Mesenchymal stem cell (in vitro differentiated cells and primary cell): ENCODE measurements around the gene CEP128.

Experiments
- DNase-seq: peaks from one replicate; pipeline ENCODE4 v3.0.0-alpha.2; 2013
- H2AFZ ChIP-seq: one replicate; pipeline ENCODE4 v1.6.1; 2013; ENCODE audit warnings: low read depth, mild to moderate bottlenecking, control low read depth, inconsistent platforms, low read length, moderate library complexity
- H2AK5ac ChIP-seq: 2 replicates; pipeline ENCODE4 v1.6.1; 2013; ENCODE audit warnings: low read length, moderate library complexity, mild to moderate bottlenecking, inconsistent platforms; ENCODE audit not compliant: severe bottlenecking
- H2BK120ac ChIP-seq: one replicate; pipeline ENCODE4 v1.6.1; 2013; ENCODE audit warnings: low read depth, mild to moderate bottlenecking, inconsistent platforms, low read length, moderate library complexity
- H2BK12ac ChIP-seq, 2 experiments: one replicate each; pipeline ENCODE4 v1.6.1; 2013; ENCODE audit warnings: inconsistent platforms in 2 of 2, low read length in 2 of 2, mild to moderate bottlenecking in 2 of 2, moderate library complexity in 2 of 2, control low read depth in 1 of 2
- H2BK15ac ChIP-seq: one replicate; pipeline ENCODE4 v1.6.1; 2013; ENCODE audit warnings: mild to moderate bottlenecking, low read depth, inconsistent platforms; ENCODE audit not compliant: poor library complexity, severe bottlenecking
- H2BK5ac ChIP-seq: 2 replicates; pipeline ENCODE4 v1.6.1; 2013; ENCODE audit warnings: low read depth, mild to moderate bottlenecking, low read length, control low read depth, inconsistent platforms; ENCODE audit not compliant: poor library complexity, severe bottlenecking
- H3K14ac ChIP-seq, 2 experiments: one replicate each; pipeline ENCODE4 v1.6.1; 2013; ENCODE audit warnings: inconsistent platforms in 2 of 2, low read length in 2 of 2, control low read depth in 1 of 2, mild to moderate bottlenecking in 1 of 2, moderate library complexity in 1 of 2
- H3K18ac ChIP-seq, 2 experiments: one replicate each; pipeline ENCODE4 v1.6.1; 2013; ENCODE audit warnings: inconsistent platforms in 2 of 2, low read length in 2 of 2, control low read depth in 1 of 2, low read depth in 1 of 2, mild to moderate bottlenecking in 1 of 2
- H3K23ac ChIP-seq, 2 experiments: one replicate each; pipeline ENCODE4 v1.6.1; 2013; ENCODE audit warnings: inconsistent platforms in 2 of 2, low read length in 2 of 2, mild to moderate bottlenecking in 2 of 2, moderate library complexity in 2 of 2, control low read depth in 1 of 2
- H3K27ac ChIP-seq: 2 replicates; pipeline ENCODE4 v1.5.1; 2013; ENCODE audit warnings: mild to moderate bottlenecking, moderate library complexity, low read length, control low read depth, inconsistent platforms; ENCODE audit not compliant: poor library complexity, severe bottlenecking
- H3K27me3 ChIP-seq, 2 experiments: 2 replicates each; pipeline versions ENCODE4 v1.6.1 to v1.7.0; 2013; ENCODE audit warnings: low read length in 2 of 2, mild to moderate bottlenecking in 2 of 2, moderate library complexity in 2 of 2, control low read depth in 1 of 2, inconsistent platforms in 1 of 2; ENCODE audit not compliant: control insufficient read depth in 1 of 2, insufficient read depth in 1 of 2
- H3K36me3 ChIP-seq, 2 experiments: 2 replicates each; pipeline versions ENCODE4 v1.6.1 to v1.7.0; 2013; ENCODE audit warnings: low read length in 2 of 2, control low read depth in 1 of 2, inconsistent platforms in 1 of 2, low read depth in 1 of 2, mild to moderate bottlenecking in 1 of 2; ENCODE audit not compliant: insufficient read depth in 2 of 2, control insufficient read depth in 1 of 2
- H3K4ac ChIP-seq, 2 experiments: one replicate each; pipeline ENCODE4 v1.6.1; 2013; ENCODE audit warnings: inconsistent platforms in 2 of 2, low read length in 2 of 2, mild to moderate bottlenecking in 2 of 2, moderate library complexity in 2 of 2, control low read depth in 1 of 2, low read depth in 1 of 2
- H3K4me1 ChIP-seq: 2 replicates; pipeline ENCODE4 v1.6.1; 2013; ENCODE audit warnings: low read depth, low read length, control low read depth; ENCODE audit not compliant: control insufficient read depth, insufficient read depth
- H3K4me2 ChIP-seq: 2 replicates; pipeline ENCODE4 v1.6.1; 2013; ENCODE audit warnings: low read length, mild to moderate bottlenecking, inconsistent platforms; ENCODE audit not compliant: poor library complexity, severe bottlenecking
- H3K4me3 ChIP-seq, 2 experiments: 2 replicates each; pipeline versions ENCODE4 v1.5.1 to v1.7.0; 2013; ENCODE audit warnings: low read length in 2 of 2, mild to moderate bottlenecking in 2 of 2, control low read depth in 1 of 2, low read depth in 1 of 2; ENCODE audit not compliant: insufficient read depth in 1 of 2
- H3K79me1 ChIP-seq: replicated peaks from 2 replicates; pipeline ENCODE4 v1.6.1; 2013; ENCODE audit warnings: mild to moderate bottlenecking, control low read depth, low read length, inconsistent platforms; ENCODE audit not compliant: poor library complexity, severe bottlenecking
- H3K9ac ChIP-seq: 2 replicates; pipeline ENCODE4 v1.7.0; 2013; ENCODE audit warnings: mild to moderate bottlenecking, low read length, moderate library complexity
- H3K9me3 ChIP-seq: 2 replicates; pipeline ENCODE4 v1.7.0; 2013; ENCODE audit warnings: mild to moderate bottlenecking, low read length; ENCODE audit not compliant: control insufficient read depth
- H4K8ac ChIP-seq: one replicate; pipeline ENCODE4 v1.6.1; 2013; ENCODE audit warnings: inconsistent platforms, mild to moderate bottlenecking, low read length, moderate library complexity
- H4K91ac ChIP-seq: one replicate; pipeline ENCODE4 v1.6.1; 2013; ENCODE audit warnings: mild to moderate bottlenecking, low read length, inconsistent platforms
- WGBS: methylation state at CpG from one replicate; pipeline ENCODE4 v1.1.7; 2013; ENCODE audit warnings: mixed read lengths; 5-methylcytosine and 5-hydroxymethylcytosine counted together

CEP128 gene

DNA sequence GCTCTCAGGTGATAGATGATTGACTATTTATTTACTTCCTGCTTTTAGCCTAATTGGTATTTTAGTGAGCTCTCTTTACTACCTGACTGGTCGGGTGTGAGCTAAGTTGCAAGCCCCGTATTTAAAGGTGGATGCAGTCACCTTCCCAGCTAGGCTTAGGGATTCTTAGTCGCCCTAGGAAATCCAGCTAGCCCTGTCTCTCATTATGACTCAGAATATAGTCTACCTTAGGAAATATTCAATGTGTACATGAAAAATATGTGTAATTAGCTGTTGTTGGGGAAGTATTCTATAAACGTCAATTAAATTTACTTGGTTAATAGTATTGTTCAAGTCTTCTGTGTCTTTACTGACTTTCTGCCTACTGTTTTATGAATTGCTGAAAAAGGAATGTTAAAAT, 423.4 kb downstream of the CEP128 start:
- H3K23ac ChIP-seq = no peak overlapping the region
- H4K91ac ChIP-seq = no peak overlapping the region
- H2BK12ac ChIP-seq = no peak overlapping the region
- no peaks in the 10 kb centered on the region for H3K27me3 ChIP-seq
- no peaks in the 10 kb centered on the region for H3K36me3 ChIP-seq
- H2BK5ac ChIP-seq = no peak overlapping the region
- H3K27ac ChIP-seq = no peak overlapping the region
- no peak overlapping the region for H3K4ac ChIP-seq
- H3K9me3 ChIP-seq = no peaks in the 10 kb centered on the region
- H2AK5ac ChIP-seq = no peak overlapping the region
- H3K79me1 ChIP-seq = no peaks in the 10 kb centered on the region
- no peak overlapping the region for H4K8ac ChIP-seq
- no peak overlapping the region for H3K9ac ChIP-seq
- no peak overlapping the region for H2BK120ac ChIP-seq
- H2BK15ac ChIP-seq = no peak overlapping the region
- DNase-seq = no peak
- H3K4me1 ChIP-seq = no peaks in the 10 kb centered on the region
- 88% methylated on average over 2 of the region's 4 CpGs for WGBS
- H3K18ac ChIP-seq = no peak overlapping the region
- no peak overlapping the region for H2AFZ ChIP-seq
- H3K4me3 ChIP-seq = no peak overlapping the region
- H3K4me2 ChIP-seq = no peak overlapping the region
- H3K14ac ChIP-seq = no peak overlapping the region

DNA sequence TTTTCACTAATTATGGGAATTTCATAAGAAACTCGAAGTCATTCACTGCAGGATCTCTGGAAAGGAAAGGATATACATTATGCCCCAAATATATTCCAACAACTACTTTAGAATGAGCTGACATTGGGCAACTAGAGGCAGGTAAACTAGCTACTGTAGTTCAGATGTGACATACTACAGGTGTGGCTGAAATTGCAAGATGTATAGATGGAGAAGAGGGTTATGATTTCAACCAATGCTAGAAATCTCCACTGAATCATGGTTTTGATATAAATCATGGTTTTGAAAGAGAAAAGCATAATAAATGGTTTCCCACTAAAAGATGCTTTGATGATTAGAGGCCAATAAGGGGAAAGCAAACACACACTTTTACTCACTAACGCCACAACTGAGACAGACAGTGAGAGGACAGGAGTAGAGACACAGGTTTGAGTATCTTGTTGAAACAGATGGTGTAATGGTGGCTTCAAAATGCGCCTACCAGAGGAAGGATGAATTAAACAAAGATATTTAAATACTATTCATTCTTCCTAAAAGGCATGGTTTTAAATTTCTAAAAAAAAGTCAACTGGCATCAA, 434.2 kb downstream of the CEP128 start:
- WGBS = 100% methylated on average over 1 of the region's 3 CpGs
- Histone ChIP-seq H2AK5ac (no peak overlapping the region), H3K4me1 (no peaks in the 10 kb centered on the region), H3K79me1 (no peaks in the 10 kb centered on the region), H3K27me3 (no peaks in the 10 kb centered on the region), H3K9ac (no peak overlapping the region), H2BK120ac (no peak overlapping the region), H3K27ac (no peak overlapping the region), H2BK5ac (no peak overlapping the region), H2BK12ac (no peak overlapping the region), H3K18ac (no peak overlapping the region), H2BK15ac (no peak overlapping the region), H3K14ac (no peak overlapping the region), H3K4me2 (no peak overlapping the region), H2AFZ (no peak overlapping the region), H3K4me3 (no peak overlapping the region), H4K91ac (no peak overlapping the region), H3K23ac (no peak overlapping the region), H4K8ac (no peak overlapping the region), H3K9me3 (peaks cover 3% of the 10 kb centered on the region), H3K4ac (no peak overlapping the region), H3K36me3 (no peaks in the 10 kb centered on the region)
- DNase-seq = no peak

DNA sequence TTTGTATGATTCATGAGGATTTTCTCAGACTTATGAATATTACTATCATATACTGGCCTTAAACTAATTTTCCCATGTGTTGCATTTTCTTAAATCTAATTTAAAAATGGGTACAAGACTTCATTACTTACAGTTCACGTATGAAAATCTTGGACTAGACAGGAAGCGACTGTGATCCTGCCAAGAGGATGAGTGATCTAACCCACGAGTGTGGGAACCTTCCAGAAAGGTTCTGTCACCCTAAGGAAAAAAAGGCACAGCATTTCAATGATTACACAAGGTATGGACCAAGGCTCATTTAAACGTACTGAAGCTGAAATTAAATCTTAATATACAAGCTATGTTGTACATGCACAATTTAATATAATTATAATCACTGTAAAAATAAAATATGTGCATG, 436.8 kb downstream of the CEP128 start:
- H3K27me3 ChIP-seq = no peaks in the 10 kb centered on the region
- H3K36me3 ChIP-seq = no peaks in the 10 kb centered on the region
- H2BK5ac ChIP-seq = no peak overlapping the region
- H3K79me1 ChIP-seq = no peaks in the 10 kb centered on the region
- no peak overlapping the region for H3K14ac ChIP-seq
- no peak overlapping the region for H3K27ac ChIP-seq
- no peak overlapping the region for H2BK12ac ChIP-seq
- H3K18ac ChIP-seq = no peak overlapping the region
- 97% methylated on average over 3 of the region's 4 CpGs for WGBS
- H2BK15ac ChIP-seq = no peak overlapping the region
- H2BK120ac ChIP-seq = no peak overlapping the region
- H3K4me3 ChIP-seq = no peak overlapping the region
- no peak overlapping the region for H3K23ac ChIP-seq
- H3K4me2 ChIP-seq = no peak overlapping the region
- no peak overlapping the region for H2AK5ac ChIP-seq
- no peak overlapping the region for H3K4ac ChIP-seq
- no peak overlapping the region for H4K91ac ChIP-seq
- DNase-seq = no peak
- no peak overlapping the region for H3K9ac ChIP-seq
- no peaks in the 10 kb centered on the region for H3K4me1 ChIP-seq
- H4K8ac ChIP-seq = no peak overlapping the region
- H2AFZ ChIP-seq = no peak overlapping the region
- H3K9me3 ChIP-seq = no peaks in the 10 kb centered on the region

DNA sequence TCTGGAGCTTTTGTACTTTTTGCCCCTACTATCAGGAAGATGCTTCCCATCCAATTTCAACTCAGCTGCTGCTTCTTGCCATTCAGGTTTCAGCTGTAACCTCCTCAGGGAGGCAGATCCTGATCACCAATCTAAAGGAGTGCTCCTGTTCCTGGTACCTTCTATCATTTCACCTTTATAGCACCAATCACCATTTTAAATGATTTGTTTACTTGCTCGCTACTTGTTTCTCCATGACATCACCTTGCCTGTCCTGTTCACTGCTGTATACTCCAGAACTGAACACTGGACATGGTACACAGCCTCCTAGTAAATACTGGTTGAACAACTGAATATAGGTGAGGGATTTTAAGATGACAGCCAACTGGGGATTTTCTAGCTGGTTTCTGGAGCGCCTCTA, 443.0 kb downstream of the CEP128 start:
- H3K4ac ChIP-seq = no peak overlapping the region
- no peak overlapping the region for H3K23ac ChIP-seq
- no peaks in the 10 kb centered on the region for H3K36me3 ChIP-seq
- no peak overlapping the region for H3K14ac ChIP-seq
- peak overlapping the region in 1 of 2 experiments; percentile 48 for H3K18ac ChIP-seq
- 100% methylated on average over 2 of the region's 2 CpGs for WGBS
- H4K91ac ChIP-seq = no peak overlapping the region
- H2BK5ac ChIP-seq = no peak overlapping the region
- H4K8ac ChIP-seq = no peak overlapping the region
- no peak overlapping the region for H3K4me3 ChIP-seq
- no peaks in the 10 kb centered on the region for H3K4me1 ChIP-seq
- no peaks in the 10 kb centered on the region for H3K27me3 ChIP-seq
- no peak for DNase-seq
- no peak overlapping the region for H3K27ac ChIP-seq
- no peak overlapping the region for H2BK15ac ChIP-seq
- H2BK120ac ChIP-seq = no peak overlapping the region
- no peaks in the 10 kb centered on the region for H3K79me1 ChIP-seq
- H3K9me3 ChIP-seq = no peaks in the 10 kb centered on the region
- no peak overlapping the region for H2AK5ac ChIP-seq
- H3K9ac ChIP-seq = no peak overlapping the region
- no peak overlapping the region for H3K4me2 ChIP-seq
- H2BK12ac ChIP-seq = no peak overlapping the region
- no peak overlapping the region for H2AFZ ChIP-seq
